HepG2 (cell line): ENCODE data around the gene CTNNBIP1.

Experiments used
- CBFB ChIP-seq: sonication (generic); formaldehyde crosslinking; IDR thresholded peaks from 2 replicates; pipeline ENCODE4 v1.4.0; 2020; ENCODE audit warnings: missing genetic modification reagents
- CHD2 ChIP-seq: IDR thresholded peaks from 2 replicates; pipeline ENCODE4 v1.6.1; 2011; ENCODE audit warnings: low read depth, low read length, improper control_type of control experiment
- CTCF ChIP-seq: sonication (generic); formaldehyde crosslinking; IDR thresholded peaks from 2 replicates; pipeline ENCODE4 v1.5.0; 2020; ENCODE audit warnings: mild to moderate bottlenecking, missing genetic modification reagents, moderate library complexity
- HMGXB4 ChIP-seq, 2 experiments: sonication (generic) in 1 of 2; formaldehyde crosslinking in 1 of 2; IDR thresholded peaks; 2 replicates each; pipeline versions ENCODE4 v1.4.0 to v1.6.1; 2018 to 2020; ENCODE audit warnings: missing genetic modification reagents in 2 of 2, borderline replicate concordance in 1 of 2, low read depth in 1 of 2, mild to moderate bottlenecking in 1 of 2, missing biosample characterization in 1 of 2
- JUNB ChIP-seq: sonication (generic); formaldehyde crosslinking; IDR thresholded peaks from 2 replicates; pipeline ENCODE4 v1.8.0; 2022; ENCODE audit warnings: missing genetic modification reagents, mild to moderate bottlenecking, borderline replicate concordance
- KAT8 ChIP-seq: IDR thresholded peaks from 2 replicates; pipeline ENCODE4 v1.6.1; 2016; ENCODE audit warnings: missing genetic modification reagents, missing compliant biosample characterization
- POLR2A ChIP-seq, 2 experiments: IDR thresholded peaks; 2 replicates each; pipeline ENCODE4 v1.6.1; 2011; ENCODE audit warnings: low read depth in 2 of 2, low read length in 2 of 2, mild to moderate bottlenecking in 1 of 2, moderate library complexity in 1 of 2; ENCODE audit not compliant: insufficient read depth in 1 of 2
- SAFB2 ChIP-seq: sonication (generic); formaldehyde crosslinking; IDR thresholded peaks from 2 replicates; pipeline ENCODE4 v1.5.1; 2020; ENCODE audit warnings: missing genetic modification reagents, low read depth, mild to moderate bottlenecking, borderline replicate concordance
- ZNF629 ChIP-seq: sonication (generic); formaldehyde crosslinking; conservative IDR thresholded peaks from 2 replicates; pipeline ENCODE4 v1.5.0; 2020; ENCODE audit warnings: missing genetic modification reagents
- ZNF670 ChIP-seq: sonication (generic); formaldehyde crosslinking; IDR thresholded peaks from 2 replicates; pipeline ENCODE4 v1.8.0; 2022; ENCODE audit warnings: mild to moderate bottlenecking, missing genetic modification reagents, borderline replicate concordance
- ZNF704 ChIP-seq: sonication (generic); formaldehyde crosslinking; IDR thresholded peaks from 2 replicates; pipeline ENCODE4 v1.8.1; 2023; ENCODE audit warnings: mild to moderate bottlenecking, inconsistent platforms, moderate library complexity, missing genetic modification reagents, borderline replicate concordance
- TF ChIP-seq, protein P1 (sequence below): sonication (generic); formaldehyde crosslinking; IDR thresholded peaks from 2 replicates; pipeline ENCODE4 v1.5.0; 2020; ENCODE audit warnings: missing genetic modification reagents

GRCh38 chr1:9840176-9840575 is 69.9 kb downstream of the CTNNBIP1 start:
- TF ChIP-seq JUNB (CRISPR knock-in tag), result no peak
- TF ChIP-seq ZNF704 (CRISPR knock-in tag), result no peak
- no peak for TF ChIP-seq CBFB (CRISPR knock-in tag)
- TF ChIP-seq SAFB2 (CRISPR knock-in tag), result no peak
- no peak for TF ChIP-seq ZNF629 (CRISPR knock-in tag)
- TF ChIP-seq HMGXB4 (CRISPR knock-in tag; IDR thresholded peaks at IDR 0.05; ENCODE audit: borderline replicate concordance in 1 of 2, low read depth in 1 of 2), result no peak
- TF ChIP-seq ZNF670 (CRISPR knock-in tag), result no peak
- TF ChIP-seq CTCF (CRISPR knock-in tag), result no peak
- TF ChIP-seq KAT8, result no peak
- TF ChIP-seq CHD2, result no peak
- TF ChIP-seq, protein P1, sequence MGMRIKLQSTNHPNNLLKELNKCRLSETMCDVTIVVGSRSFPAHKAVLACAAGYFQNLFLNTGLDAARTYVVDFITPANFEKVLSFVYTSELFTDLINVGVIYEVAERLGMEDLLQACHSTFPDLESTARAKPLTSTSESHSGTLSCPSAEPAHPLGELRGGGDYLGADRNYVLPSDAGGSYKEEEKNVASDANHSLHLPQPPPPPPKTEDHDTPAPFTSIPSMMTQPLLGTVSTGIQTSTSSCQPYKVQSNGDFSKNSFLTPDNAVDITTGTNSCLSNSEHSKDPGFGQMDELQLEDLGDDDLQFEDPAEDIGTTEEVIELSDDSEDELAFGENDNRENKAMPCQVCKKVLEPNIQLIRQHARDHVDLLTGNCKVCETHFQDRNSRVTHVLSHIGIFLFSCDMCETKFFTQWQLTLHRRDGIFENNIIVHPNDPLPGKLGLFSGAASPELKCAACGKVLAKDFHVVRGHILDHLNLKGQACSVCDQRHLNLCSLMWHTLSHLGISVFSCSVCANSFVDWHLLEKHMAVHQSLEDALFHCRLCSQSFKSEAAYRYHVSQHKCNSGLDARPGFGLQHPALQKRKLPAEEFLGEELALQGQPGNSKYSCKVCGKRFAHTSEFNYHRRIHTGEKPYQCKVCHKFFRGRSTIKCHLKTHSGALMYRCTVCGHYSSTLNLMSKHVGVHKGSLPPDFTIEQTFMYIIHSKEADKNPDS, result no peak
- no peak for TF ChIP-seq POLR2A (IDR thresholded peaks at IDR 0.05; ENCODE audit: insufficient read depth in 1 of 2, low read depth in 2 of 2, low read length in 2 of 2)
